ENCODE data around the gene DEPDC5. TPM values are rescaled to one million over a fixed set of nuclear protein-coding genes. Genes with fewer than 3 reads are reported as not detected.
"Not testable (repeated sequence)": the region's sequence is repeated elsewhere in the genome, so short reads cannot be mapped to it uniquely, and the experiment has no call there.

The DEPDC5 gene
- total RNA-seq, 6 experiments from 2014 or later: 9.7 to 14.3 (median 12.5) TPM

- Mint-ChIP-seq H3K27me3 (ENCODE audit: insufficient read depth) (no peaks in the 10 kb centered on the region), H3K4me1 (ENCODE audit: low read depth) (no peaks in the 10 kb centered on the region; the same call in 1 of the 2 replicates), H3K9me3 (no peaks in the 10 kb centered on the region), H3K36me3 (ENCODE audit: low read depth) (no peaks in the 10 kb centered on the region; the same call in 1 of the 2 replicates), H3K4me3 (no peak overlapping the region), H3K27ac (no peak overlapping the region)
- no peak for DNase-seq
- no peak for TF ChIP-seq CTCF (IDR thresholded peaks at IDR 0.05)
These were observed 19.6 kb downstream of the DEPDC5 start for GRCh38 chr22:31773416-31773815.

- Mint-ChIP-seq H3K36me3 (ENCODE audit: low read depth) (peaks cover 11% of the 10 kb centered on the region; the same call in 1 of the 2 replicates), H3K9me3 (no peaks in the 10 kb centered on the region), H3K4me3 (no peak overlapping the region), H3K27me3 (ENCODE audit: insufficient read depth) (no peaks in the 10 kb centered on the region), H3K27ac (no peak overlapping the region), H3K4me1 (ENCODE audit: low read depth) (no peaks in the 10 kb centered on the region; the same call in 1 of the 2 replicates)
- DNase-seq: no peak
- TF ChIP-seq CTCF (IDR thresholded peaks at IDR 0.05): no peak
These were observed 22.4 kb downstream of the DEPDC5 start for GRCh38 chr22:31776231-31776630.

- DNase-seq: no peak
- TF ChIP-seq CTCF (IDR thresholded peaks at IDR 0.05): no peak
- Mint-ChIP-seq H3K9me3 (no peaks in the 10 kb centered on the region), H3K4me1 (ENCODE audit: low read depth) (peaks cover 14% of the 10 kb centered on the region), H3K27me3 (ENCODE audit: insufficient read depth) (no peaks in the 10 kb centered on the region), H3K4me3 (no peak overlapping the region), H3K27ac (no peak overlapping the region), H3K36me3 (ENCODE audit: low read depth) (peaks cover 3% of the 10 kb centered on the region)
These were observed 36.0 kb downstream of the DEPDC5 start for GRCh38 chr22:31789803-31790202.

- H3K36me3 Mint-ChIP-seq (ENCODE audit: low read depth): peaks cover 3% of the 10 kb centered on the region
- peaks cover 14% of the 10 kb centered on the region for H3K4me1 Mint-ChIP-seq (ENCODE audit: low read depth)
- H3K4me3 Mint-ChIP-seq: no peak overlapping the region
- no peak for DNase-seq
- H3K9me3 Mint-ChIP-seq: no peaks in the 10 kb centered on the region
- no peak for TF ChIP-seq CTCF (IDR thresholded peaks at IDR 0.05)
- no peak overlapping the region for H3K27ac Mint-ChIP-seq
- no peaks in the 10 kb centered on the region for H3K27me3 Mint-ChIP-seq (ENCODE audit: insufficient read depth)
These were observed 36.4 kb downstream of the DEPDC5 start for GRCh38 chr22:31790240-31790639.

- H3K4me1 Mint-ChIP-seq (ENCODE audit: low read depth); H3K9me3 Mint-ChIP-seq; H3K27ac Mint-ChIP-seq; H3K4me3 Mint-ChIP-seq; DNase-seq; H3K27me3 Mint-ChIP-seq (ENCODE audit: insufficient read depth): not testable (repeated sequence)
- H3K36me3 Mint-ChIP-seq (ENCODE audit: low read depth): peaks cover 35% of the 10 kb centered on the region
These were observed 45.5 kb downstream of the DEPDC5 start for GRCh38 chr22:31799358-31799757.

- peaks cover 6% of the 10 kb centered on the region; the same call in 1 of the 2 replicates for H3K4me1 Mint-ChIP-seq (ENCODE audit: low read depth)
- H3K9me3 Mint-ChIP-seq: no peaks in the 10 kb centered on the region
These were observed 46.2 kb downstream of the DEPDC5 start for GRCh38 chr22:31800065-31800464.

GRCh38 chr22:31800861-31801260 lies 47.0 kb downstream of the DEPDC5 start:
- not testable (repeated sequence) for H3K4me1 Mint-ChIP-seq (ENCODE audit: low read depth); DNase-seq; H3K9me3 Mint-ChIP-seq; H3K27ac Mint-ChIP-seq; H3K27me3 Mint-ChIP-seq (ENCODE audit: insufficient read depth); H3K4me3 Mint-ChIP-seq
- peaks cover 41% of the 10 kb centered on the region for H3K36me3 Mint-ChIP-seq (ENCODE audit: low read depth)

More at GRCh38 chr22:31800065-31800464, 46.2 kb downstream of the DEPDC5 start:
- Mint-ChIP-seq H3K36me3 (ENCODE audit: low read depth) (peaks cover 36% of the 10 kb centered on the region), H3K4me3 (no peak overlapping the region), H3K27me3 (ENCODE audit: insufficient read depth) (no peaks in the 10 kb centered on the region; the same call in 1 of the 2 replicates), H3K27ac (no peak overlapping the region)
- TF ChIP-seq CTCF (IDR thresholded peaks at IDR 0.05): no peak
- peak; percentile 22 for DNase-seq
